GM18505 (cell line): Measurements from ENCODE around the gene PAQR4.

Experiments
- ATAC-seq: cut with Tn5 transposase; IDR thresholded peaks from one replicate; pipeline ENCODE4 v1.9.1; 2021; ENCODE audit not compliant: unreplicated experiment
- POLR2A ChIP-seq: IDR thresholded peaks from 4 replicates; pipeline ENCODE4 v1.6.1; 2011; ENCODE audit warnings: borderline replicate concordance; ENCODE audit not compliant: insufficient read depth, insufficient read length; ENCODE audit errors: extremely low read depth

Gene PAQR4

DNA sequence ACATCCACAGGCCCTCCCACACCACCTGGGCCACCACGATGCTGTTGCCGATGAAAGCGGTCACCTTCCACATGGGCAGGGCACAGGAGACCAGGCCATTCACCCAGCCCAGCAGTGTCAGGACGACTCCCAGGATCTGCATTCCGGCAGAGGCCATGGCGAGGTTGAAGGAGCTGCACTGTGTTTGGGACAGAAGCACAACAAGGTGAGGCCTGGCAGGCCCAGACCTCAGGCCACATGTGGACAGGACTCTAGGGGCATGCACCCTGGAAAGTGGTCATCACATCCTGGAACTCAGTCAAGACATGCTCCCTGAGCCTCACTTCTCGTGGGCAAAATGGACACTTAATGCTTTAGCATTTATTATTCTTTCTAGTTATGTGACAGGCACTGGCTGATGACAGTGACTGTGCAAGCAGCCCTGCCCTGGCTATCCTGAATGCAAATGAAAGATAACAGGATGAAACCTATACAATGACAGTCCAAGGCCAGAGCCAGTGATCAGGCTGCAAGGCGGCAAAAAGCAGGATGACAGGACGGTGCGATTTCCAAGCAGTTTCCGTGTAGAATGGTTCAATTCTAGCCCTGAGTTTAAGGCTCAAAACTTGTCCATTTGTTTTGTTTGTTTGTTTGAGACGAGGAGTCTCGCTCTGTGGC is 46.8 kb downstream of the PAQR4 start:
- no peak for TF ChIP-seq POLR2A
- no peak for ATAC-seq

DNA sequence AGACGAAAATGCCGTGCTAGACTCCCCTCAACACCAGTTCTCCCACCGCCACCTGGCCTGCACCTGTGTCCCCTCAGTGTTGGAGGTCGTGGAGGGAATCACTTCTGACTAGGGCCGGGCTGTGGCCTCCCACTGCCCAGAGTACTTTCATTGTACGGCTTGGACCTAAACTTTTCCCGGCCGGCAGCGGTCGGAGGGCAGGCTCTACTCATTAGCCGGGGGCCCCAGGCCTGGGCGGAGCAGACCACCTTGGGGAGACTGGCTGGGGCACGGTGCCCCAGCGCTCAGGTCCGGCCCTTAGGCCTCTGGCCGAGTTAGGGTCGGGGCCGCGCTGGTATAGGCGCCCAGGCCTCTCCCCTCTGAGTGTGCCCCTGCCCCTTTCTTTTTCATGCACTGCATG is 48.2 kb downstream of the PAQR4 start:
- ATAC-seq, result no peak

DNA sequence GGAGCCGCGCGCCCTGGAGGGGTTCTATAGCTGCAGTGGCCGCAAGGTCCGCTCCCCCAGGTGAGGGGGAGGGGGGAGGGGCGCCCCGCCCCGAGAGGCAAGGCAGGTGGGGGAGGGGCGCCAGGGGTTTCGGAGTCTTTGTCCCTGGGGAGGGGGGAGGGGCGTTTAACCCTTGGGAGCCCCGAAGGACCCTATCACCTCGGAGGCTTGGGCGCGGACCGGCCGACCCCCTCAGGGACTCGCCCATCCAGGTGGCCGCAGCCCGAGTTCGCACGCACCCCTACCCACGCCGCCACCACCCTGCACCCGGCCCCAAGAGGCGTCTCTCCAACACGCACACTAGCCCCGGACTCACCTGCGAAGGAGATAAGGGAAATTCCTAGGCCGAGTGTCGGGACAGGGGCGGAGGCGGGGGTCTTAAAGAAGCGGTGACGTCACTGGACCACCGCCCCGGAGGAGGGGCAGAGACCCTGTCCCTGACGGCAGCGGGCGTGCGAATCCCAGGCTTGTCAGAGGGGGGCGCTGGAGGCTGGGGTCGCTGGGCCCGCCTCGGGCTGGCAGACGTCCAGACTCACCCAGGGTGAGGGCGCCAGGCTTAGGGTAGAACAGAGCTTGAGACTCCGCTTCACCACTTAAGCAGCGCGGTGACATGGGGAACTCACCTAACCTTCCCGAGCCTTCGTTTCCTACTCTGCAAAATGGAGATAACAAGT is 48.8 kb downstream of the PAQR4 start, which contains the start of gene CLDN6:
Gene CLDN6 (minus strand): TSS at position 390 of the 713 bp plus-strand sequence. CDS start 2,162 bp downstream, outside the sequence.
- no peak for ATAC-seq
- TF ChIP-seq POLR2A, result no peak

More for the DNA sequence above, 48.2 kb downstream of the PAQR4 start:
- no peak for TF ChIP-seq POLR2A

DNA sequence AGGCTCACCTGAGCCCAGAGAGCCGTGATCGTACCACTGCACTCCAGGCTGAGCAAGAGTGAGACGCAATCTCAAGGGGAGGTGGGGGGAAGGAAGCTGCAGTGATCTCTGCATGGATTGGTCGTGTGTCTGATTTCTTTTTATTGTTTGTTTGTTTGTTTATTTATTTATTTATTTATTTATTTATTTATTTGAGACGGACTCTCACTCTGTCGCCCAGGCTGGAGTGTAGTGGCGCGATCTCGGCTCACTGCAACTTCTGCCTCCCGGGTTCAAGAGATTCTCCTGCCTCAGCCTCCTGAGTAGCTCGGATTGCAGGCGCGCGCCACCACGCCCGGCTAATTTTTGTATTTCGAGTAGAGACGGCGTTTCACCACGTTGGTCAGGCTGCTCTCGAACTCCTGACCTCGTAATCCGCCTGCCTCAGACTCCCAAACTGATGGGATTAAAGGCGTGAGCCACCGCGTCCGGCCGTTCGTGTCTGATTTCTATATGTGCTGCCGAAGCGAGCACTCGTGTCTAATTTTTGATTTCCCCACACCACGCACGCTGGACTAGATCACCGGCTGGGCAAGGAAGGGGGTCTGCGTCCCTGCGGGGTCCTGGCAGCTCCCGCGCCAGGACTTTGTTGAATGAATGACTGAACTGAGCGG is 50.6 kb downstream of the PAQR4 start:
- no peak for TF ChIP-seq POLR2A
- ATAC-seq, result no peak

DNA sequence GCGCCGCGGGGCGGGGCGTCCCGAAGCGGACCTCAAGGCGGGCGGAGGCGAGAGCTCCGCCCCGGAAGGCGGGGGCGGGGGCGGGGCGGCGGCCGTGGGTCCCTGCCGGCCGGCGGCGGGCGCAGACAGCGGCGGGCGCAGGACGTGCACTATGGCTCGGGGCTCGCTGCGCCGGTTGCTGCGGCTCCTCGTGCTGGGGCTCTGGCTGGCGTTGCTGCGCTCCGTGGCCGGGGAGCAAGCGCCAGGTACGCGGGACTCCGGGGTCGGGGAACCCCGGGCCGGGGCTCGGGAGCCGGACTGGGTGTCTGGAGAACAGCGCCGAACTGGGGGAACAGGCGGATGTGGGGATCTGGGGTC is 51.1 kb downstream of the PAQR4 start, which contains the start of gene TNFRSF12A:
Gene TNFRSF12A (plus strand): TSS at position 122 of the 357 bp plus-strand sequence. CDS start 30 bp downstream, at position 152.
- ATAC-seq, result no peak
- peak; percentile 53 for TF ChIP-seq POLR2A

DNA sequence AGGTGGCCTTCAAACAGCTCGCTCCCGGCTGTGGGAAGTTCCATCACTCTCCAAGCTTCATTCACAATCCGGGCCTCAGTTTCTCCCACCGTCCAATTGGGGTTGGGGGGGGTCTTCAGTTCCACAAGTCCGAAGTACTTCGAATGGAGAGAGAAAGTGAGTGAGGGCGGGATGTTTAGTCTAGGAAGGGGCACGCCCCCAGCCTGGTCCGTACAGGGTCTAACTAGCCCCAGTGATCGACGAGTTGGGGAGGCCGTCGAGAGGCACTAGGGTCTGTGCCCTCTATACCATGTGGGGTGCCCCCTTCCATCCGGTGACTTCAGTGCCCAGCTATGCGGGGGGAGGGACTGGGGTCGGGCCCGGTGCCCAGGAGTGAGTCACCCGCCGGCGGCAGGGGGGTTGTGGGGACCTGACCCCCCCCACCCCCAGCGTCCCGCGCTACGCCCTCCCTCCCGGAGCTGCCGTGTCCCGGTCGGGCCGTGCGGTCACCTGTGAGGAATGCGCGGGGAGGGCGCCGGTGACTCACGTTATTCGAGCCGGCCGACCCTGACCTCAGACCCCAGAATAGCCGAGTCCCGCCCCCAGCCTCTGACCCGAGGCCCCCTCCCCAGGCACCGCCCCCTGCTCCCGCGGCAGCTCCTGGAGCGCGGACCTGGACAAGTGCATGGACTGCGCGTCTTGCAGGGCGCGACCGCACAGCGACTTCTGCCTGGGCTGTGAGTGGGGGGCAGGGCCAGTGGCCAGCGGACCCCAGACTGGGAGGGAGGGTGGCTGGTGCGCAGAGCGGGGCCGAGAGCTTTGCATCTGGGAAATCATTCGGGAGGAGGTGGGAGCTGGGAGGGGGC is 51.7 kb downstream of the PAQR4 start:
- TF ChIP-seq POLR2A, result no peak

DNA sequence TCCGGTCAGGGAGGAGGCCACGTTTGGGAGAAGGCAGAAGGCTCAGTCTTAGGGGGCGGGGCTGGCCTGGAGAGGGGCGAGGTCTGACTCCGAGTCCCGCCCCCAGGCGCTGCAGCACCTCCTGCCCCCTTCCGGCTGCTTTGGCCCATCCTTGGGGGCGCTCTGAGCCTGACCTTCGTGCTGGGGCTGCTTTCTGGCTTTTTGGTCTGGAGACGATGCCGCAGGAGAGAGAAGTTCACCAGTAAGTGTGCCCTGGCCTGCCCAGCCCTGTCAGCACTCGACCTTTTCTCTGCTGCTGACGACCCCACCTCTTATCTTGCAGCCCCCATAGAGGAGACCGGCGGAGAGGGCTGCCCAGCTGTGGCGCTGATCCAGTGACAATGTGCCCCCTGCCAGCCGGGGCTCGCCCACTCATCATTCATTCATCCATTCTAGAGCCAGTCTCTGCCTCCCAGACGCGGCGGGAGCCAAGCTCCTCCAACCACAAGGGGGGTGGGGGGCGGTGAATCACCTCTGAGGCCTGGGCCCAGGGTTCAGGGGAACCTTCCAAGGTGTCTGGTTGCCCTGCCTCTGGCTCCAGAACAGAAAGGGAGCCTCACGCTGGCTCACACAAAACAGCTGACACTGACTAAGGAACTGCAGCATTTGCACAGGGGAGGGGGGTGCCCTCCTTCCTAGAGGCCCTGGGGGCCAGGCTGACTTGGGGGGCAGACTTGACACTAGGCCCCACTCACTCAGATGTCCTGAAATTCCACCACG is 52.5 kb downstream of the PAQR4 start:
- no peak for ATAC-seq
- TF ChIP-seq POLR2A, result no peak

More for the DNA sequence above, 51.7 kb downstream of the PAQR4 start:
- no peak for ATAC-seq

DNA sequence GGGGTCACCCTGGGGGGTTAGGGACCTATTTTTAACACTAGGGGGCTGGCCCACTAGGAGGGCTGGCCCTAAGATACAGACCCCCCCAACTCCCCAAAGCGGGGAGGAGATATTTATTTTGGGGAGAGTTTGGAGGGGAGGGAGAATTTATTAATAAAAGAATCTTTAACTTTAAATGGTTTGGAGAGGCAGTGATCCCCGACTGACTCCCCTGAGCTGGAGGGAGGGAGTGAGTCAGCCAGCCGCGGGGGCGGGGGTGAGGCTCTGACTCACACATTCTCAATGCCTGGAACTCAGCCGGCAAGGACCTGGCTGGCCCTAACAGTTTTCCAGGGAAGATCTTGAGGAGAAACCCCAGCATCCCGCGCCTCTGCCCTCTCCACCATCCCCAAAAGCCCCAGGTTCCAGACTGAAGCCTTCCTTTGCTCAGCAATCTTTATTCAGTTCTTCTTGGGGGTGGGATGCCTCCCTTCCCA is 53.1 kb downstream of the PAQR4 start:
- no peak for ATAC-seq
- no peak for TF ChIP-seq POLR2A

DNA sequence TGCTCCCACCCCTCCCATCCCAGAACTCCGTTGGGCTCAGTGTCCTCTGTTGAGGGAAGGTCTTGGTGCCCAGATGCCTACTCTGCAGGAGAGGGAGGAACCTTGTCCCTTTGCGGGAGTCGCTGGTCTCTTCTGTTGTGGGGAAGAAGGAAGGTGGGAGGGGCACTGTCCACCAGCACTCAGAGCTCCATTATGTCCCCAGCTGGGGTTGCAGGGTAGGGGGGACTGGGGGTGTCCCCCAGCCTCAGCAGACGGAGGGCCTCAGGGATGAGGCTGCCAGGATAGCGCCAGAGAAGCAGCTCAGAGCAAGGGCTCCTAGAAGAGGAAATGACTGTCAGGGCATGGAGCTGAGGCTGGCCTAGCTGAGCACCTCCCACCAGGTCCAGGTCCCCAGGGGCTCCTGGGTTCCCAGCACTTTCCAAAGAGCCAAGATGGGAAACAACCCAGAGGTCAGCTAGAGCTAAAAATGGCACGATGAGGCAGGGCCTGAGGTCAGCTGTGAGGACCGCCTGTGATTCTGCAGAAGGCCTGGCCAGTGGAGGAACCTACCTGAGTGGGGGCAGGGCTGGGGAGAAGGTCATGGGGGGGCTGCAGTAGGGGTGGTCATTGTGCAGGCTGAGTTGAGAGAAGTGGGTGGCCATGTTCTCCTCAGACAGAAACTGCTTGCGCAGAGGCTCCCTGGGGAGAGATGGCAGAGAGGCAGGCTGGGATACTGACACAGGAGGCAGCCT is 53.7 kb downstream of the PAQR4 start:
- no peak for TF ChIP-seq POLR2A
- ATAC-seq, result no peak
